Gastrocnemius medialis (tissue), 4 donors: ENCODE results near the gene MAPK11.

Source experiments
- CTCF ChIP-seq, 5 experiments: fragments of 450-650 bp in 3 of 5; fragments of 200-600 bp in 2 of 5; sonication (generic) in 2 of 5; IDR thresholded peaks in 4 of 5; conservative IDR thresholded peaks in 1 of 5; 1 replicate in 4 of 5; 2 replicates in 1 of 5; pipeline ENCODE4 v1.5.1; 2016 to 2019; ENCODE audit warnings: antibody characterized with exemption in 5 of 5, mild to moderate bottlenecking in 3 of 5, moderate library complexity in 3 of 5
- POLR2A ChIP-seq, 2 donors: fragments of 450-650 bp; IDR thresholded peaks; one replicate each; pipeline ENCODE4 v1.6.1; 2017; ENCODE audit warnings: antibody characterized with exemption in 2 of 2, mild to moderate bottlenecking in 2 of 2, moderate library complexity in 2 of 2

- no peak for TF ChIP-seq POLR2A (IDR thresholded peaks at IDR 0.05)
- no peak for TF ChIP-seq CTCF (IDR thresholded peaks at IDR 0.05 in 4 of 5, conservative IDR thresholded peaks at IDR 0.05 in 1 of 5)
These were observed 47.5 kb upstream of the MAPK11 start for GRCh38 chr22:50317674-50318073.
